H1 (cell line): ENCODE measurements around the gene ADAMTS20. TPM values are rescaled to one million over a fixed set of nuclear protein-coding genes. Genes with fewer than 3 reads are reported as not detected.

ENCODE experiments used
- CTCF ChIA-PET: fragments of 300-600 bp; sonication (Branson Sonifier 250); formaldehyde crosslinking; loops from one replicate; lab custom pipeline; 2021; ENCODE audit not compliant: partially characterized antibody; lab: Charles Lee
- POLR2A ChIA-PET: fragments of 300-600 bp; sonication (Branson Sonifier 250); formaldehyde crosslinking; loops from one replicate; lab custom pipeline; 2021; ENCODE audit warnings: inconsistent platforms; ENCODE audit not compliant: partially characterized antibody; lab: Charles Lee
- DNase-seq, 2 experiments: peaks; one replicate each; pipeline versions ENCODE4 v3.0.0 to v3.0.0-alpha.2; 2010 to 2022; ENCODE audit warnings: low spot score in 2 of 2, low read depth in 1 of 2, mixed read lengths in 1 of 2
- FAIRE-seq: peaks from 2 replicates; lab custom pipeline; 2011; peaks lifted over from hg19 to GRCh38; lab: Jason Lieb, UNC
- H2AFZ ChIP-seq: 2 replicates; pipeline ENCODE4 v1.8.1; 2012; ENCODE audit warnings: low read length, inconsistent platforms
- H2AK5ac ChIP-seq: 2 replicates; pipeline ENCODE4 v1.6.1; 2013; ENCODE audit warnings: low read depth, low read length
- H2BK120ac ChIP-seq: replicated peaks from 2 replicates; pipeline ENCODE3; 2013; ENCODE audit warnings: low read depth, low read length, inconsistent platforms
- H2BK12ac ChIP-seq: 2 replicates; pipeline ENCODE4 v1.6.1; 2013; ENCODE audit warnings: low read depth, low read length
- H2BK15ac ChIP-seq: 2 replicates; pipeline ENCODE4 v1.6.1; 2013; ENCODE audit warnings: low read length
- H2BK20ac ChIP-seq: 2 replicates; pipeline ENCODE4 v1.6.1; 2013; ENCODE audit warnings: low read length
- H2BK5ac ChIP-seq: 2 replicates; pipeline ENCODE4 v1.6.1; 2013; ENCODE audit warnings: low read depth, low read length
- H3K14ac ChIP-seq: 2 replicates; pipeline ENCODE4 v1.6.1; 2013; ENCODE audit warnings: inconsistent platforms; ENCODE audit not compliant: insufficient read length
- H3K18ac ChIP-seq: 2 replicates; pipeline ENCODE4 v1.6.1; 2013; ENCODE audit warnings: low read length; ENCODE audit errors: extremely low read depth
- H3K23ac ChIP-seq: 2 replicates; pipeline ENCODE4 v1.6.1; 2013; ENCODE audit warnings: inconsistent platforms; ENCODE audit not compliant: insufficient read length
- H3K23me2 ChIP-seq: 2 replicates; pipeline ENCODE4 v1.6.1; 2013; ENCODE audit warnings: low read depth, low read length
- H3K27ac ChIP-seq: 2 replicates; pipeline ENCODE4 v1.6.1; 2011; ENCODE audit warnings: low read depth, low read length, inconsistent platforms
- H3K27me3 ChIP-seq, 4 experiments: replicated peaks in 1 of 4; 1 replicate in 1 of 4; 2 replicates in 3 of 4; pipeline versions ENCODE4 v1.6.1 to v1.8.1; 2011 to 2013; ENCODE audit warnings: low read length in 3 of 4, mild to moderate bottlenecking in 3 of 4, inconsistent platforms in 2 of 4, mixed read lengths in 2 of 4, moderate library complexity in 1 of 4; ENCODE audit not compliant: control insufficient read depth in 3 of 4, insufficient read depth in 3 of 4; ENCODE audit errors: extremely low read depth in 1 of 4
- H3K36me3 ChIP-seq, 4 experiments: 2 replicates each; pipeline versions ENCODE4 v1.6.1 to v1.8.1; 2011 to 2013; ENCODE audit warnings: mild to moderate bottlenecking in 4 of 4, low read length in 3 of 4, moderate library complexity in 2 of 4, control low read depth in 1 of 4, inconsistent platforms in 1 of 4; ENCODE audit not compliant: insufficient read depth in 4 of 4, control insufficient read depth in 2 of 4
- H3K4ac ChIP-seq: replicated peaks from 2 replicates; pipeline ENCODE3; 2013; ENCODE audit warnings: low read length, low read depth, mixed read lengths, inconsistent platforms; ENCODE audit not compliant: insufficient read length
- H3K4me1 ChIP-seq, 4 experiments: replicated peaks in 1 of 4; 1 replicate in 1 of 4; 2 replicates in 3 of 4; pipeline versions ENCODE4 v1.6.1 to v1.8.1; 2011 to 2013; ENCODE audit warnings: low read length in 3 of 4, inconsistent platforms in 2 of 4, mixed read lengths in 1 of 4; ENCODE audit not compliant: insufficient read depth in 4 of 4, control insufficient read depth in 3 of 4
- H3K4me2 ChIP-seq, 2 experiments: 2 replicates each; pipeline versions ENCODE4 v1.6.1 to v1.8.1; 2011 to 2013; ENCODE audit warnings: low read depth in 2 of 2, low read length in 2 of 2, control low read depth in 1 of 2, inconsistent platforms in 1 of 2, mild to moderate bottlenecking in 1 of 2; ENCODE audit not compliant: insufficient read depth in 1 of 2
- H3K4me3 ChIP-seq, 4 experiments: fragments of 200-600, 300-600 bp in 1 of 4; sonication (generic), shearing (Covaris generic), sonication (Bioruptor Twin) in 1 of 4; 2 replicates each; pipeline versions ENCODE4 v1.5.1 to v1.8.1; 2011 to 2016; ENCODE audit warnings: low read length in 4 of 4, low read depth in 3 of 4, control low read depth in 2 of 4, inconsistent platforms in 2 of 4, mild to moderate bottlenecking in 2 of 4, mixed read lengths in 1 of 4, moderate library complexity in 1 of 4; ENCODE audit not compliant: insufficient read depth in 2 of 4; ENCODE audit errors: extremely low read depth in 1 of 4
- H3K56ac ChIP-seq: replicated peaks from 2 replicates; pipeline ENCODE3; 2013; ENCODE audit warnings: low read depth, mild to moderate bottlenecking, mixed read lengths, low read length, inconsistent platforms; ENCODE audit not compliant: insufficient read length
- H3K79me1 ChIP-seq: 2 replicates; pipeline ENCODE4 v1.6.1; 2013; ENCODE audit warnings: low read depth, low read length, control low read depth
- H3K79me2 ChIP-seq, 2 experiments: 2 replicates each; pipeline versions ENCODE4 v1.6.1 to v1.8.1; 2012 to 2013; ENCODE audit warnings: low read length in 2 of 2, mild to moderate bottlenecking in 2 of 2, inconsistent platforms in 1 of 2; ENCODE audit not compliant: insufficient read depth in 2 of 2, control insufficient read depth in 1 of 2
- H3K9ac ChIP-seq, 4 experiments: replicated peaks in 1 of 4; 1 replicate in 1 of 4; 2 replicates in 3 of 4; pipeline versions ENCODE4 v1.6.1 to v1.8.1; 2011 to 2013; ENCODE audit warnings: low read depth in 3 of 4, low read length in 3 of 4, control low read depth in 2 of 4, mild to moderate bottlenecking in 2 of 4, moderate library complexity in 2 of 4, inconsistent platforms in 1 of 4; ENCODE audit errors: extremely low read depth in 1 of 4
- H3K9me3 ChIP-seq, 2 experiments: 2 replicates each; pipeline versions ENCODE4 v1.6.1 to v1.8.1; 2012 to 2013; ENCODE audit warnings: mild to moderate bottlenecking in 2 of 2, moderate library complexity in 2 of 2, control low read depth in 1 of 2, inconsistent platforms in 1 of 2, low read depth in 1 of 2, low read length in 1 of 2, mixed read lengths in 1 of 2; ENCODE audit not compliant: insufficient read depth in 2 of 2
- H4K20me1 ChIP-seq, 2 experiments: replicated peaks in 1 of 2; 2 replicates each; pipeline versions ENCODE3 to v1.8.1; 2011 to 2013; ENCODE audit warnings: inconsistent platforms in 2 of 2, low read length in 2 of 2, mild to moderate bottlenecking in 1 of 2; ENCODE audit not compliant: insufficient read depth in 2 of 2, control insufficient read depth in 1 of 2
- H4K5ac ChIP-seq: 2 replicates; pipeline ENCODE4 v1.6.1; 2013; ENCODE audit warnings: low read length, low read depth, mixed read lengths, inconsistent platforms; ENCODE audit not compliant: insufficient read length
- H4K8ac ChIP-seq: 2 replicates; pipeline ENCODE4 v1.8.0; 2013; ENCODE audit warnings: mild to moderate bottlenecking, moderate library complexity, low read length, inconsistent platforms; ENCODE audit not compliant: insufficient read depth; ENCODE audit errors: extremely low read depth
- H4K91ac ChIP-seq: replicated peaks from 2 replicates; pipeline ENCODE3; 2013; ENCODE audit warnings: low read length, mixed read lengths, inconsistent platforms; ENCODE audit not compliant: insufficient read length
- GTF2F1 ChIP-seq: IDR thresholded peaks from 2 replicates; pipeline ENCODE4 v1.6.1; 2012; ENCODE audit warnings: low read depth, low read length, improper control_type of control experiment, borderline replicate concordance
- MAFK ChIP-seq: IDR thresholded peaks from 2 replicates; pipeline ENCODE4 v1.6.1; 2012; ENCODE audit warnings: low read depth, mild to moderate bottlenecking, improper control_type of control experiment, low read length
- WGBS, 2 experiments: shearing (Covaris generic) in 1 of 2; methylation state at CpG; one replicate each; pipeline versions ENCODE4 v1.1.6 to v1.1.7; 2013 to 2015; ENCODE audit warnings: low lambda C conversion rate in 2 of 2, mixed read lengths in 2 of 2, inconsistent platforms in 1 of 2, low coverage in 1 of 2, missing lambda C conversion rate in 1 of 2; ENCODE audit not compliant: insufficient replicate concordance in 2 of 2, insufficient coverage in 1 of 2, insufficient read length in 1 of 2; ENCODE audit errors: extremely low coverage in 1 of 2, missing lambda C conversion rate in 1 of 2; 5-methylcytosine and 5-hydroxymethylcytosine counted together
- polyA plus RNA-seq, 7 experiments: library from polyadenylated mRNA; depleted of rRNA in 3 of 7; stranded (reverse) in 5 of 7; unstranded in 2 of 7; fragments of >200 nt in 5 of 7; fragments of 200-250 nt in 2 of 7; gene quantifications; 1 replicate in 5 of 7; 2 replicates in 1 of 7; 4 replicates in 1 of 7; pipeline versions ENCODE4 v1.2.1 to v1.2.3, GENCODE V29; 2011 to 2013; ENCODE audit warnings: missing spikeins in 2 of 7, mixed read lengths in 2 of 7
- total RNA-seq: library from RNA; stranded (reverse); fragmentation: NEBNext Ultra II Directional; extraction: Animal tissue kit (Norgen Biotek cat#: 25700); gene quantifications from 2 replicates; pipeline ENCODE4 v1.2.1, GENCODE V29; 2021

Gene ADAMTS20
- total and polyA plus RNA-seq, 2 of the 8 experiments (the other 6 are each of a cell fraction or from before 2014, with no cell fraction given): 2.9 to 5.1 TPM

DNA sequence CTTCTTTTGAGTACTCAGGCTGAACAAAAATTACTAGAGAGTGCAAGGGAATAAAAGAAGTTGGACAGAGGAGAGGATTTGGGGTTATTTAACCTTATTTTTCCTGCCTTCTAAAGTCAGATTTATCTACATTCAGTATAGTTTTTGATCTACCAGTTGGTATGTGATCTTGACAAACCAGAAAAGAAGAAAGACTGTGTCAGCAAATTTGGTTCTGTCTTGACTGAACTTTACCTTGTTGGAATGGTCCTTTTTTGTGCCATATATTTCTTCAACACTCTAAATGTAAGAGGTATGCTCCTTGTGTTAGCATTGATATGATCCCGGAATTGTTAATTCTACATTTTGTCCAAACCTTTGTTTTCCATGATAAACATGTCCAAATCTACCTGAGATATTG lies 47.7 kb upstream of the ADAMTS20 start:
- Histone ChIP-seq H3K23me2 (no peaks in the 10 kb centered on the region), H2BK12ac (no peak overlapping the region), H3K14ac (no peak overlapping the region), H4K5ac (no peak overlapping the region), H4K8ac (no peak overlapping the region), H2BK5ac (no peak overlapping the region), H3K27me3 (no peaks in the 10 kb centered on the region), H2AFZ (no peak overlapping the region), H3K18ac (no peak overlapping the region), H3K79me2 (no peaks in the 10 kb centered on the region), H2BK15ac (no peak overlapping the region), H3K4me1 (no peaks in the 10 kb centered on the region), H3K4me3 (no peak overlapping the region), H4K20me1 (no peaks in the 10 kb centered on the region), H3K79me1 (no peaks in the 10 kb centered on the region; the same call in 1 of the 2 replicates), H3K27ac (no peak overlapping the region), H3K23ac (no peak overlapping the region), H3K4ac (no peak overlapping the region), H3K36me3 (no peaks in the 10 kb centered on the region), H2BK120ac (no peak overlapping the region), H2BK20ac (no peak overlapping the region), H3K9me3 (no peaks in the 10 kb centered on the region), H3K9ac (no peak overlapping the region), H3K4me2 (no peak overlapping the region), H4K91ac (no peak overlapping the region), H2AK5ac (no peak overlapping the region), H3K56ac (no peak overlapping the region)
- TF ChIP-seq MAFK: peak; percentile 59; the same call in 1 of the 2 replicates
- no peak for TF ChIP-seq GTF2F1
- 95% methylated on average over 1 of the region's 1 CpG; no CpG with 5 or more reads in 1 of the 2 experiments for WGBS, 2 experiments
- ChIA-PET POLR2A (no interaction called here), CTCF (no interaction called here)
- DNase-seq (no peak), FAIRE-seq (no peak)
